ENCODE measurements around the gene CLIP2.

CLIP2 gene

GRCh38 chr7:74272305-74273038, 16.7 kb upstream of the CLIP2 start:
- no peak for DNase-seq

GRCh38 chr7:74275401-74275881, 13.8 kb upstream of the CLIP2 start:
- DNase-seq = no peak

- DNase-seq = no peak
Measured at GRCh38 chr7:74277636-74278035, 11.6 kb upstream of the CLIP2 start.

- no peak for DNase-seq
Measured at GRCh38 chr7:74280985-74281384, 8.2 kb upstream of the CLIP2 start.

- DNase-seq = no peak
Measured at GRCh38 chr7:74282748-74283459, 6.3 kb upstream of the CLIP2 start.

- DNase-seq = no peak
Measured at GRCh38 chr7:74283858-74284447, 5.3 kb upstream of the CLIP2 start.

GRCh38 chr7:74284781-74285259, 4.4 kb upstream of the CLIP2 start:
- DNase-seq = no peak

- DNase-seq = no peak
Measured at GRCh38 chr7:74286131-74286530, 3.1 kb upstream of the CLIP2 start.

GRCh38 chr7:74287303-74288033, 1.7 kb upstream of the CLIP2 start:
- no peak for DNase-seq

GRCh38 chr7:74288034-74288881, 949 bp upstream of the CLIP2 start:
- DNase-seq = no peak

GRCh38 chr7:74289659-74290552, 699 bp downstream of the CLIP2 start:
- DNase-seq = no peak

- DNase-seq = no peak
Measured at GRCh38 chr7:74290553-74290950, 1.3 kb downstream of the CLIP2 start.

GRCh38 chr7:74290981-74291441, 1.8 kb downstream of the CLIP2 start:
- DNase-seq = no peak

- no peak for DNase-seq
Measured at GRCh38 chr7:74291535-74291934, 2.3 kb downstream of the CLIP2 start.

- no peak for DNase-seq
Measured at GRCh38 chr7:74292757-74293576, 3.8 kb downstream of the CLIP2 start.

- DNase-seq = no peak
Measured at GRCh38 chr7:74293577-74293908, 4.3 kb downstream of the CLIP2 start.

GRCh38 chr7:74294191-74294998, 5.2 kb downstream of the CLIP2 start:
- no peak for DNase-seq

GRCh38 chr7:74297516-74298233, 8.5 kb downstream of the CLIP2 start:
- DNase-seq = no peak

GRCh38 chr7:74299401-74299800, 10.2 kb downstream of the CLIP2 start:
- no peak for DNase-seq
